Fibroblast of the aortic adventitia (primary cell): ENCODE results near the gene MGMT. TPM values are rescaled to one million over a fixed set of nuclear protein-coding genes. Genes with fewer than 3 reads are reported as not detected.

ENCODE experiments used
- DNase-seq: peaks from one replicate; pipeline ENCODE4 v3.0.0-alpha.2; 2010; ENCODE audit warnings: low read depth
- H3K4me3 ChIP-seq: 2 replicates; pipeline ENCODE4 v1.5.1; 2011; ENCODE audit warnings: low read depth, mild to moderate bottlenecking, control low read depth, low read length, moderate library complexity
- CTCF ChIP-seq: IDR thresholded peaks from 2 replicates; pipeline ENCODE4 v1.5.1; 2011; ENCODE audit warnings: mild to moderate bottlenecking, low read length, control low read depth, inconsistent platforms; ENCODE audit not compliant: insufficient read depth
- total RNA-seq: library from RNA; depleted of rRNA; stranded (reverse); fragments of >200 nt; gene quantifications from 2 replicates; pipeline ENCODE4 v1.2.3, GENCODE V29; 2012; ENCODE audit warnings: low replicate concordance

The MGMT gene
- total RNA-seq, 1 donor: 21.8 TPM

GRCh38 chr10:129807211-129807610, 340.2 kb downstream of the MGMT start:
- no peak for DNase-seq
- H3K4me3 ChIP-seq: no peak overlapping the region
- no peak for TF ChIP-seq CTCF

GRCh38 chr10:129808092-129808983, 341.3 kb downstream of the MGMT start:
- no peak for TF ChIP-seq CTCF

GRCh38 chr10:129809431-129809830, 342.4 kb downstream of the MGMT start:
- DNase-seq: no peak
- no peak for TF ChIP-seq CTCF
- no peak overlapping the region for H3K4me3 ChIP-seq

More at GRCh38 chr10:129808092-129808983, 341.3 kb downstream of the MGMT start:
- H3K4me3 ChIP-seq: no peak overlapping the region
- DNase-seq: no peak

GRCh38 chr10:129809841-129810240, 342.8 kb downstream of the MGMT start:
- no peak for DNase-seq
- TF ChIP-seq CTCF: no peak
- no peak overlapping the region for H3K4me3 ChIP-seq

GRCh38 chr10:129811208-129811607, 344.2 kb downstream of the MGMT start:
- DNase-seq: no peak
- no peak for TF ChIP-seq CTCF
- no peak overlapping the region for H3K4me3 ChIP-seq

GRCh38 chr10:129812398-129812797, 345.4 kb downstream of the MGMT start:
- no peak for DNase-seq
- TF ChIP-seq CTCF: no peak
- H3K4me3 ChIP-seq: no peak overlapping the region
